GM18909 (cell line): ENCODE results near the gene FBXL14.
"Not testable (repeated sequence)": the region's sequence is repeated elsewhere in the genome, so short reads cannot be mapped to it uniquely, and the experiment has no call there.

Experiments used
- ATAC-seq: cut with Tn5 transposase; IDR thresholded peaks from one replicate; pipeline ENCODE4 v1.9.1; 2021; ENCODE audit warnings: mild to moderate bottlenecking; ENCODE audit not compliant: unreplicated experiment, poor library complexity

The FBXL14 gene

GRCh38 chr12:1622406-1622805, 28.0 kb upstream of the FBXL14 start:
- ATAC-seq: no peak

GRCh38 chr12:1620092-1620491, 25.7 kb upstream of the FBXL14 start:
- no peak for ATAC-seq

GRCh38 chr12:1619587-1619986, 25.2 kb upstream of the FBXL14 start:
- ATAC-seq: no peak

DNA sequence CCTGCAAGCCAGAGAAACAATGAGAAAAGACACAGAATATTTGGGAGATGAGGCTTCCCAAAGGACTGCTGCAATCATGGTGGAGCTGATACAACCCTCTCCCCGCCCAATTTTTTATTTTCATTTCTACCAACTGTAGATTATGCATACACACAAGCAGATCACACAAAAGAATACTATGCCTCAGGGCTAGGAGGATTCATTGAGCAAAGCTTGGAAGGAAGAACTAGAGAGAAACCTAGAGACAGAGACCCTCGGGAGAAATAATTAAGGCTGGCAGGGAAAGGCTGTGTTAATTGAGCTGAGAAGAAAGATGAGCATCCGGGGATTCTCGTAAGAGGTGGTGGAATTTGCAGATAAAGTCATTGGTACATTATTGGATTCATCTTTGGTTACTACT, 24.8 kb upstream of the FBXL14 start:
- no peak for ATAC-seq

DNA sequence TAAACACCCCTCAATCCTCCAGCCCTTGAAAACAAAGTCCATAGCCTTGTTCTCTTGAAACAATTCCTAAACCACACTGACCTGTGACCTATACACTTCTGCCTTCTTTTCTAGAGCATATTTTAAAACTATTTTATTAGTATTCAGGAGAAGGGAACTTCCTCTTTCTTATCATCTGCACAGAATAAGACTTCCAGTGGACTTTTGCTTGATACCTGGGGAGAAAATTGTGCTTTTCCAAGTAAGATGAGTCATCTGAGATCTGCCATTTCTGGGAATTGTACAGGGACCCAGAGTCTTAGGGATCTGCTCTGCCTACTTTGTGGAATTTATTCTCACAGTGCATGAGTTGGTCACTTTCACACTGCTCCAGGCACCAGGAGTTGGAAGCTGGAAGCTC, 24.1 kb upstream of the FBXL14 start:
- no peak for ATAC-seq

DNA sequence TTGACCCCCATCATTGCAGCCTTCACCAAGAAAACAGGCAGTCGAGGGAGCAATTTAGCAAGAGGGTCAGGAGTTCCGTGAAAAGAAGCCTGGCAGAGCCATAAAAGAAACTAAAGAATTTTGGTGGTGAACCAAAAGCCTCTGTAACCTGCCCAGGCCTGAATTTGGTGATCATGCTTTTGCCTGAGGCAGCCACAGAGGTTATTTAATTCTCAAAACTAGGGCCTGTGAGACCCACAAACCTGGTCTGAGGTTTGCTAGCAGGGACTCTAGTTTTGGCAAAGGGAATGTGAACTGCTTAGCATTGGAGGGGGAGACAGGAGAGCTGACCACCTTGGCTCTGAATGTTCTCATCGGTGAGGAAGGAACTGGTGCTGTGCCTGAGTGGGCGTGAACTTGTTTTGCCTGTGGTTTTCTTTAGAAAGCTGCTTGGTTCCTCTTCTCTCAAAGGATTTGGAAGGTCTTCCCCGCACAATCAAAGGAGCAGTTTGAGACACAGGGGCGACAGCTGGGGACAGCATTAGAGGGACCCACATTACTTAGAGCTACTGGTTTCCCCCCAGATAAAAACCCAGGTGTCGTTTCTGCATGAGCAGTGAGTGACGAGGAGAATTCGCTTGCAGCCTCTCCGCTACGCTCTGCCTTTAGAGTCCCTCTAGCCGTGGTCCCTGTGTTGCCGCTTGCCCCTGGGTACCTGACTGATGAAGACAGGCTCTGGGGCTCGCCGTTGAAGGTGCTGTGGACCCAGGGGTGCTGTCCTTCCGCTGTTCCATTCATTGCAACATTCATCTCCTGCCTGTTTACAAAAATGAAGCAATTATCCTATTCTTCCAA, 22.1 kb upstream of the FBXL14 start:
- ATAC-seq: no peak

GRCh38 chr12:1614360-1614759, 20.0 kb upstream of the FBXL14 start:
- ATAC-seq: no peak

GRCh38 chr12:1613860-1614259, 19.5 kb upstream of the FBXL14 start:
- no peak for ATAC-seq

DNA sequence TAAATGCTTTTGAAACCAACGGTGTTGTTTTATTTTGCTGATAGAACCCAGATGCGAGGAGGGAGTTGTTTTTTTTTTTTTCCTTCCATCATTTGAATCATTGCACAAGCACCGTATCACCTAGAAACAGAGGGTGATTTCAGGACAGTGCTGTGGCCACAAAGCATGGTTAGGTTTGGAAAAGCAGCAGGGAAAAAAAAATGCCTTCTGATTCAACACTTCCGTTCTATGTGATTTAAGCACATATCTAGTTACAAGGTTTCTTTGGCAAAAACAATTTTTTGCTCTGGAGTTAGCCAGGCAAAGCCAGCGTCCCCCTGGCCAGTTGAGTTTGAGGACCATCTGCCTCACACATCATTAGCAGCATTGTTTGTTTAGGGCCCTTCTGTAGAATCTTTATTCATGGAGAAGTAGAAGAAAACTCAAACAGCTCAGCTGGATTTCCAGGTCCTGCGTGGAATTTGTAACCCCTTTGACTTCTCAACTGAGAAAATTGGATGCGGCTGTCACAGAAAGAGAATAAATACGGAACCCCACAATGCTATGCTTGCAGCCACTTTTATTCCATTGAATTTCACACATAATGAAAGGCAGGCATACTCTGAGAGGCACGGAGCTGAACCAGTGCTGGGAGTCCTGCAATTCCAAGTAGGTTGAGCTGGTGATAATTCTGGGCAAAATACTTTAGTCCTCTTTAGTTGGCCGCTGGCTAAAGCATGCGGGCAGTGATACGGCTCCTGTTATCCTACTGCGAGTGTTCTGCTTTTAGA, 17.6 kb upstream of the FBXL14 start:
- no peak for ATAC-seq

DNA sequence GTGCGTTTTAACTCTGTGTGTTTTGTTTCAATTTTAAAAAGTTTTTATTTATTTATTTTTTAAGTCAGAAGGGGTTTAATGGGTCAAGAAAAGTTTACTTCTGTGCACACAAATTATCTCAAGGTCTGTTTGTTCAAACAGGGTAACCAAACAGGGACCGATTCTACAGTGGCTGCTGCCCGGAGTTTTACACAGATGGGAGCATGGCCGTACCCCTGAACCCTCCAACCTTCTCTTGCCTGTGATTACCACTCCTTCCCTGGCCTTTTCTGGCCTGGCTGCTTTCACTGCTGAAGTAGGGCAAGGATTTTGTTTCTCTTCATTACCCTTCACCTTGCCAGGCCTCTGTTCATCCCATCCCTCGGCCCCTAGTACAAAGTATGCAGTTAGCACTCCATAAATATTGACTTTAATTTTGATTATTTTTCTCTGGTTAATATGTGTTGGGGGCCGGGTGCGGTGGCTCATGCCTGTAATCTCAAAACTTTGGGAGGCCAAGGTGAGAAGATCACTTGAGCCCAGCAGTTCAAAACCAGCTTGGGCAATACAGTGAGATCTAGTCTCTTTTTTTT, 15.8 kb upstream of the FBXL14 start:
- ATAC-seq: no peak

DNA sequence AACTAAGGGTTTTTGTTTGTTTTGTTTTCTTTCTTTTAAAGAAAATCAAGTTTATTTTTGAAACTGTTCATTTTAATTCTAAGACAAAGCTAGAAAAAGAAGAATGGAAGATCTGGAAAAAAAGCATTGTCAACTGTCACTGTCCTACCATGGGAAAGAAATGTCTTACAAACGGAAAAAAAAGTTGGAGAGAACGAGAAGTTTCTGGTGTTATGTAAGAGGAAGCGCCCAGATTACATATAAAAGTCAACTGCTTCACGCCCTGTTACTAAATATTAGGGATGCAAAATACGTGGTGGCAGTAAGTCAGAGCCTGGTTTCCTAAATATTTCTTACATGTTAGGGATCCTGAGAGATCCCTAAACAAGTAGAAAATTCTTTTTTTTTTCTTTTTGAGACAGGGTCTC, 14.3 kb upstream of the FBXL14 start:
- no peak for ATAC-seq

DNA sequence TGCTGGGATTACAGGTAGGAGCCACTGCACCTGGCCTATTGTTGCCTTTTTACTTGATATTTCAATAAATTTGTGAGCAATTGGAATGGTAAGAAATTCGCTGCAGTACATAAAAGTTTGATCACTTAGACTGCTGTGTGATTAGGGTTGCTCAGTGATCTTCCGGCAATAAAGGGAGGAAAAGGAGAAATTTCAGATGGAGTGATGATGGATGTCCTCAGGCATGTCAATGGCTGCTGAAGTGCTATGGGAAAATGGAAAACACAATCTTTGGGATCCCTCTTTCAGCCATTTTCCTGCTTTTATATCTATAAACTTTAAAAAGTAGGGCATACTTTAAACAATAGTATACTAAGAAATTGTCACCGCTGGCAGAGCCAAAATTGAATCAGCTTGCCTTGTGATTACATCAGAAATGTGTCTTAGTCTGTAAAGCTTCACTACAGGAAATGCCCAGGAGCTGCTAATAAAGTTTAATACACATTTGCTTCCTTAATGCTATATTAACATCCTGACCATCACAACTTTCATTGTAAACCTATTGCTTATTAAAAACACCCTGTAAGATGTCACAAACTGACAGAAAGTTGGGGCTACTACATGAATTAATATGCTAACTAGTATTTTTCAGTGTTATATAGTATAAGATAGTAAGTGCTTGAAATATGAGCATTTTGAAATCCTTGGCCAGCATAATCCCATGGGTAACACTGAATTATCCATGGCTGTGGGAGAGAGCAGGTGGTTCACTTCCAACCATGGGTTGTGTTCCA, 13.7 kb upstream of the FBXL14 start:
- ATAC-seq: no peak

DNA sequence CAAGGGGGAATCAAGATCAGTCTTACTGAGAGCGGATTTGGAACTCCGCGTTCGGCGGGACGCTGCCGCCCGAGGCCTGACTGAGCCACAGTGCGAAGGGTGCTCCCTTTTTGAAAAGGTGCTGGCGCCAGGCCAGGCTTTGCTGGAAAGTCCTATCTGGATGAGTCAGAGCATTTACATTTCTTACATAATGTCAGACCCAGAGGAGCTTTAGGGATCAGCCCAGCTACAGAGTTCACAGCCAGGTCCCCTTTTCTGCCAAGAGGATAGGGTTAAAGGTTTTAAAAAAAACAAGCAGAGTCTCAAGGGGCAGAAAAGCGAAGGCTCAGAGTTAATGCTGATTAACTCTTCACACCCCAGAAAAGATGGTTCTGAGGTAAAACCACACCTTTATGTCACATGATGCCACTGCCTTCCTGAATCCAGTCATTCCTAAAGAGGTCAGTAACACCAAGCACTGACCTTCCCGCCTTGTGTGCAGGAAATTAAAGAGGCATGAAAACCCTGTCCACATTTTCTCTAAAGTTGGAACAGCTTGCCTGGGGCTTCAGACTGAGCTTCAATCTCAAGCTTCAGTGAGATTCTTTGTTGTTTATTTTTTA, 11.7 kb upstream of the FBXL14 start:
- ATAC-seq: peak; percentile 61

GRCh38 chr12:1605129-1606020, 11.0 kb upstream of the FBXL14 start:
- ATAC-seq: peak; percentile 44

DNA sequence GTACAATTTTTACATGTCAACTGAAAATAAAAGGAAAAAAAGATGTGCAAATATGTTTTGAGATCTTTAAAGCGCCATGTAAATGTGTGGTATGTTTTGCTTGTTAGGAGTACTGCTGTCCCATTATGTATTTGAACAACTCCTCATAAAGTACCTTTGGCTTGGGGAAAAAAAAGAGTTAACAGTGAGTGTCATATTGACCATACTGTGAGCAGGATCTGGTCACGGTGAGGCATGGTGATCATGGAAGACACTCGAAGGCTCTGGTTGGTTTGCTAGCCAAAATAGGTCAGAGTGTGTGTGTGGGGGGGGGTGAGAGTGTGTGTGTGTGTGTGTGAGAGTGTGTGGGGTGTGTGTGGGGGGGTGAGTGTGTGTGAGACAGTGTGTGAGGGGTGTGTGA, 10.1 kb upstream of the FBXL14 start:
- no peak for ATAC-seq

- no peak for ATAC-seq
Measured at GRCh38 chr12:1603269-1603993, 9.1 kb upstream of the FBXL14 start.

DNA sequence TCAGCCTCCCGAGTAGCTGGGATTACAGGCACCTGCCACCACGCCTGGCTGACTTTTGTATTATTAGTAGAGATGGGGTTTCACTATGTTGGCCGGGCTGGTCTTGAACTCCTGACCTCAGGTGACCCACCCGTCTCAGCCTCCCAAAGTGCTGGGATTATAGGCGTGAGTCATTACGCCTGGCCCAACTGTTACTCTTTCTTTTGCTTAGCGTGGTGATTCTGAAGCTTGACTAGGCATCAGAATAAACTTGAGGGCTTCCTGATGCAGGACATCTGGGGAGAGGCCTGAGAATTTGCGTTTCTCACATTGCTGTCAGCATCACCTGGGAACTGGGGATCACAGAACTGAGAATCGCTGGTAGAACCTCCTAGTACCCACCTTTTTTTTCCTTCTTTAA, 8.3 kb upstream of the FBXL14 start:
- not testable (repeated sequence) for ATAC-seq

GRCh38 chr12:1598757-1599156, 4.4 kb upstream of the FBXL14 start:
- no peak for ATAC-seq
